HAP-1 (cell line): ENCODE measurements around the gene KIF25.

ENCODE experiments used
- DNase-seq, 2 experiments: peaks; one replicate each; pipeline ENCODE4 v3.0.0-alpha.2; 2016 to 2020; ENCODE audit warnings: low spot score in 2 of 2
- H3K27me3 ChIP-seq: fragments of 250-450 bp; sonication (Bioruptor Pico); 2 replicates; pipeline ENCODE4 v1.5.1; 2020; ENCODE audit warnings: low read depth, mild to moderate bottlenecking, moderate library complexity
- H3K36me3 ChIP-seq: fragments of 250-450 bp; sonication (Bioruptor Pico); replicated peaks from 2 replicates; pipeline ENCODE4 v1.5.1; 2020; ENCODE audit warnings: mild to moderate bottlenecking
- H3K4me1 ChIP-seq: fragments of 250-450 bp; sonication (Bioruptor Pico); 2 replicates; pipeline ENCODE4 v1.5.1; 2020; ENCODE audit warnings: mild to moderate bottlenecking
- H3K4me3 ChIP-seq: fragments of 250-450 bp; sonication (Bioruptor Pico); 2 replicates; pipeline ENCODE4 v1.5.1; 2020; ENCODE audit warnings: mild to moderate bottlenecking, moderate library complexity
- H3K9me3 ChIP-seq: fragments of 250-450 bp; sonication (Bioruptor Pico); 2 replicates; pipeline ENCODE4 v1.5.1; 2020; ENCODE audit warnings: mild to moderate bottlenecking, moderate library complexity
- in situ Hi-C: fragments of 300-500 bp; cut with MboI; formaldehyde crosslinking; loops from 3 replicates; pipeline ENCODE4 v1.14.3; 2020; ENCODE audit warnings: low sequenced_read_pairs, inconsistent platforms, mixed read lengths

The KIF25 gene

GRCh38 chr6:168044521-168045130 lies 47.2 kb downstream of the KIF25 start:
- H3K27me3 ChIP-seq: no peaks in the 10 kb centered on the region
- no peaks in the 10 kb centered on the region for H3K36me3 ChIP-seq
- H3K9me3 ChIP-seq: no peaks in the 10 kb centered on the region
- in situ Hi-C loops: no loop called here
- H3K4me3 ChIP-seq: no peak overlapping the region
- no peak for DNase-seq
- H3K4me1 ChIP-seq: peaks cover 6% of the 10 kb centered on the region

- Histone ChIP-seq H3K36me3 (no peaks in the 10 kb centered on the region), H3K4me1 (peaks cover 6% of the 10 kb centered on the region), H3K9me3 (no peaks in the 10 kb centered on the region), H3K4me3 (no peak overlapping the region), H3K27me3 (no peaks in the 10 kb centered on the region)
- no peak for DNase-seq
- in situ Hi-C loops: no loop called here
Measured at GRCh38 chr6:168045141-168045691, 47.7 kb downstream of the KIF25 start.

- Histone ChIP-seq H3K9me3 (no peaks in the 10 kb centered on the region), H3K27me3 (no peaks in the 10 kb centered on the region), H3K4me1 (peaks cover 6% of the 10 kb centered on the region), H3K36me3 (no peaks in the 10 kb centered on the region), H3K4me3 (no peak overlapping the region)
- DNase-seq: no peak
- in situ Hi-C loops: no loop called here
Measured at GRCh38 chr6:168045706-168046620, 48.5 kb downstream of the KIF25 start.

GRCh38 chr6:168046696-168047095 lies 49.2 kb downstream of the KIF25 start:
- Histone ChIP-seq H3K4me1 (peaks cover 2% of the 10 kb centered on the region), H3K36me3 (no peaks in the 10 kb centered on the region), H3K9me3 (no peaks in the 10 kb centered on the region), H3K27me3 (no peaks in the 10 kb centered on the region), H3K4me3 (no peak overlapping the region)
- in situ Hi-C loops: no loop called here
- no peak for DNase-seq

- Histone ChIP-seq H3K9me3 (no peaks in the 10 kb centered on the region), H3K27me3 (no peaks in the 10 kb centered on the region), H3K4me3 (no peak overlapping the region), H3K4me1 (no peaks in the 10 kb centered on the region), H3K36me3 (no peaks in the 10 kb centered on the region)
- in situ Hi-C loops: no loop called here
- DNase-seq: no peak
Measured at GRCh38 chr6:168047841-168048723, 50.6 kb downstream of the KIF25 start.

- in situ Hi-C loops: no loop called here
- H3K9me3 ChIP-seq: no peaks in the 10 kb centered on the region
- H3K4me3 ChIP-seq: no peak overlapping the region
- no peaks in the 10 kb centered on the region for H3K36me3 ChIP-seq
- DNase-seq: no peak
- H3K4me1 ChIP-seq: no peaks in the 10 kb centered on the region
- H3K27me3 ChIP-seq: no peaks in the 10 kb centered on the region
Measured at GRCh38 chr6:168048724-168049025, 51.2 kb downstream of the KIF25 start.

- H3K36me3 ChIP-seq: no peaks in the 10 kb centered on the region
- no peak overlapping the region for H3K4me3 ChIP-seq
- in situ Hi-C loops: no loop called here
- H3K4me1 ChIP-seq: no peaks in the 10 kb centered on the region
- H3K9me3 ChIP-seq: no peaks in the 10 kb centered on the region
- H3K27me3 ChIP-seq: no peaks in the 10 kb centered on the region
- DNase-seq: no peak
Measured at GRCh38 chr6:168049277-168049676, 51.8 kb downstream of the KIF25 start.

- no peaks in the 10 kb centered on the region for H3K4me1 ChIP-seq
- no peak for DNase-seq
- no peaks in the 10 kb centered on the region for H3K9me3 ChIP-seq
- no peak overlapping the region for H3K4me3 ChIP-seq
- H3K27me3 ChIP-seq: no peaks in the 10 kb centered on the region
- H3K36me3 ChIP-seq: no peaks in the 10 kb centered on the region
- in situ Hi-C loops: no loop called here
Measured at GRCh38 chr6:168049706-168050224, 52.3 kb downstream of the KIF25 start.

- Histone ChIP-seq H3K4me3 (no peak overlapping the region), H3K36me3 (no peaks in the 10 kb centered on the region), H3K4me1 (no peaks in the 10 kb centered on the region), H3K9me3 (no peaks in the 10 kb centered on the region), H3K27me3 (no peaks in the 10 kb centered on the region)
- no peak for DNase-seq
- in situ Hi-C loops: no loop called here
Measured at GRCh38 chr6:168050225-168050880, 52.9 kb downstream of the KIF25 start.

- H3K4me3 ChIP-seq: no peak overlapping the region
- H3K9me3 ChIP-seq: no peaks in the 10 kb centered on the region
- no peaks in the 10 kb centered on the region for H3K4me1 ChIP-seq
- in situ Hi-C loops: no loop called here
- H3K36me3 ChIP-seq: no peaks in the 10 kb centered on the region
- DNase-seq: peak in 1 of 2 experiments; percentile 22
- no peaks in the 10 kb centered on the region for H3K27me3 ChIP-seq
Measured at GRCh38 chr6:168050881-168051586, 53.6 kb downstream of the KIF25 start.

- no peaks in the 10 kb centered on the region for H3K36me3 ChIP-seq
- H3K9me3 ChIP-seq: no peaks in the 10 kb centered on the region
- no peak overlapping the region for H3K4me3 ChIP-seq
- H3K27me3 ChIP-seq: no peaks in the 10 kb centered on the region
- no peaks in the 10 kb centered on the region for H3K4me1 ChIP-seq
- in situ Hi-C loops: no loop called here
- DNase-seq: no peak
Measured at GRCh38 chr6:168051648-168052047, 54.2 kb downstream of the KIF25 start.

GRCh38 chr6:168052291-168052891 lies 54.9 kb downstream of the KIF25 start:
- Histone ChIP-seq H3K36me3 (no peaks in the 10 kb centered on the region), H3K4me3 (no peak overlapping the region), H3K27me3 (no peaks in the 10 kb centered on the region), H3K9me3 (no peaks in the 10 kb centered on the region), H3K4me1 (no peaks in the 10 kb centered on the region)
- in situ Hi-C loops: no loop called here
- no peak for DNase-seq
